ENCODE data around the gene SLC35F2.

DNA sequence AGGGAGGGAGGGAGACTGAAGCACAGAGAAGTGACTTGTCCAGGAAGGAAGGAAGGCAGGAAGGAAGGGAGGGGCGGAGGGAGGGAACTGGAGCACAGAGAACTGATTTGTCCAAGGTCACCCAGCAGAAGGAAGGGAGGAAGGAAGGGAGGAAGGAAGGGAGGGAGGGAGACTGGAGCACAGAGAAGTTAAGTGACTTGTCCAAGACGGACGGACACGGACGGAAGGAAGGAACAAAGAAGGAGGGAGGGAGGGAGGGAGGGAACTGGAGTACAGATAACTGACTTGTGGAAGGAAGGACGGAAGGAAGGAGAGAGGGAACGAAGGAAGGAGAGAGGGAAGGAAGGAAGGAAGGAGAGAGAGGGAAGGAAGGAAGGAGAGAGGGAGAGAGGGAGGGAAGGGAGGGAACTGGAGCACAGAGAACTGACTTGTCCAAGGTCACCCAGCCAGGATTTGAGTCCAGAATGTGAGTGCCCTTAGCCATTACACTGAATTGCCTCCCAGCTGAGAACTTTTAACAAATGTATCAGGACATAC, 1.5 kb downstream of the SLC35F2 start:
- TF ChIP-seq, protein P1, sequence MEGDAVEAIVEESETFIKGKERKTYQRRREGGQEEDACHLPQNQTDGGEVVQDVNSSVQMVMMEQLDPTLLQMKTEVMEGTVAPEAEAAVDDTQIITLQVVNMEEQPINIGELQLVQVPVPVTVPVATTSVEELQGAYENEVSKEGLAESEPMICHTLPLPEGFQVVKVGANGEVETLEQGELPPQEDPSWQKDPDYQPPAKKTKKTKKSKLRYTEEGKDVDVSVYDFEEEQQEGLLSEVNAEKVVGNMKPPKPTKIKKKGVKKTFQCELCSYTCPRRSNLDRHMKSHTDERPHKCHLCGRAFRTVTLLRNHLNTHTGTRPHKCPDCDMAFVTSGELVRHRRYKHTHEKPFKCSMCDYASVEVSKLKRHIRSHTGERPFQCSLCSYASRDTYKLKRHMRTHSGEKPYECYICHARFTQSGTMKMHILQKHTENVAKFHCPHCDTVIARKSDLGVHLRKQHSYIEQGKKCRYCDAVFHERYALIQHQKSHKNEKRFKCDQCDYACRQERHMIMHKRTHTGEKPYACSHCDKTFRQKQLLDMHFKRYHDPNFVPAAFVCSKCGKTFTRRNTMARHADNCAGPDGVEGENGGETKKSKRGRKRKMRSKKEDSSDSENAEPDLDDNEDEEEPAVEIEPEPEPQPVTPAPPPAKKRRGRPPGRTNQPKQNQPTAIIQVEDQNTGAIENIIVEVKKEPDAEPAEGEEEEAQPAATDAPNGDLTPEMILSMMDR (conservative IDR thresholded peaks at IDR 0.05 in 1 of 2, IDR thresholded peaks at IDR 0.05 in 1 of 2; ENCODE audit: low read depth in 1 of 2, low read length in 2 of 2) = no peak
- TF ChIP-seq EZH2 (IDR thresholded peaks at IDR 0.05; ENCODE audit: low read length, missing control alignments) = no peak

All from fibroblast of lung (primary cell).